ENCODE measurements around the gene MGLL. TPM values are rescaled to one million over a fixed set of nuclear protein-coding genes. Genes with fewer than 3 reads are reported as not detected.

The MGLL gene
- total RNA-seq, 2 experiments from 2014 or later: 0.28 to 0.38 TPM

DNA sequence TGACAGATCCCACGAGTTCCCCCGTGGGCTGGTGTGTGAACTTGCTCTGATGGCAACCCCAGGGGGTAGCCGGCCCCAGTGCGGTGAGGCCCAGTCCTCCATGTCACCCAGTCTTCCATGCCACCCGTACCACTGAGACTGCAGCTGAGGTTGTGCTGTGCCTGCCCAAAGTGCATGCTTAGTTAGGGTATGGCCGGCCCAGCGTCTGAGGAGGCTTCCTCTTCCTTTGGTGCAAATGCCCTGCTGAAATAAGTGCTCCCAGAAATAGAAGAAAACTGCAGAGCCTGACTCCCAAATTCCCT, 31.5 kb downstream of the MGLL start:
- Mint-ChIP-seq H3K4me3 (no peak overlapping the region), H3K27me3 (peaks cover 23% of the 10 kb centered on the region), H3K9me3 (no peaks in the 10 kb centered on the region), H3K4me1 (ENCODE audit: low read depth) (peaks cover 6% of the 10 kb centered on the region), H3K27ac (no peak overlapping the region), H3K36me3 (ENCODE audit: low read depth) (no peaks in the 10 kb centered on the region)
- H3K9me3 ChIP-seq (ENCODE audit: control insufficient read depth in 1 of 2, insufficient read depth in 1 of 2, low read length in 2 of 2): no peaks in the 10 kb centered on the region
- H3K27me3 ChIP-seq (ENCODE audit: control insufficient read depth in 1 of 2, insufficient read depth in 2 of 2, low read length in 2 of 2): peaks cover 0 to 5% of the 10 kb centered on the region in 2 experiments
- ATAC-seq (ENCODE audit: poor library complexity) (no peak), DNase-seq (no peak)
- intact Hi-C loops (cut with DNase I, micrococcal nuclease): no loop called here
- ChIA-PET POLR2A (no interaction called here), CTCF (no interaction called here)
- TF ChIP-seq, protein P1, sequence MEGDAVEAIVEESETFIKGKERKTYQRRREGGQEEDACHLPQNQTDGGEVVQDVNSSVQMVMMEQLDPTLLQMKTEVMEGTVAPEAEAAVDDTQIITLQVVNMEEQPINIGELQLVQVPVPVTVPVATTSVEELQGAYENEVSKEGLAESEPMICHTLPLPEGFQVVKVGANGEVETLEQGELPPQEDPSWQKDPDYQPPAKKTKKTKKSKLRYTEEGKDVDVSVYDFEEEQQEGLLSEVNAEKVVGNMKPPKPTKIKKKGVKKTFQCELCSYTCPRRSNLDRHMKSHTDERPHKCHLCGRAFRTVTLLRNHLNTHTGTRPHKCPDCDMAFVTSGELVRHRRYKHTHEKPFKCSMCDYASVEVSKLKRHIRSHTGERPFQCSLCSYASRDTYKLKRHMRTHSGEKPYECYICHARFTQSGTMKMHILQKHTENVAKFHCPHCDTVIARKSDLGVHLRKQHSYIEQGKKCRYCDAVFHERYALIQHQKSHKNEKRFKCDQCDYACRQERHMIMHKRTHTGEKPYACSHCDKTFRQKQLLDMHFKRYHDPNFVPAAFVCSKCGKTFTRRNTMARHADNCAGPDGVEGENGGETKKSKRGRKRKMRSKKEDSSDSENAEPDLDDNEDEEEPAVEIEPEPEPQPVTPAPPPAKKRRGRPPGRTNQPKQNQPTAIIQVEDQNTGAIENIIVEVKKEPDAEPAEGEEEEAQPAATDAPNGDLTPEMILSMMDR (IDR thresholded peaks at IDR 0.05): no peak
- H3K4me1 ChIP-seq (ENCODE audit: insufficient read depth, low read length): no peaks in the 10 kb centered on the region
- H3K4me3 ChIP-seq (ENCODE audit: low read length): no peak overlapping the region
- H3K27ac ChIP-seq (ENCODE audit: low read depth in 1 of 2, low read length in 2 of 2): no peak overlapping the region
- no peaks in the 10 kb centered on the region for H3K36me3 ChIP-seq (ENCODE audit: insufficient read depth, low read length)

GRCh38 chr3:127789990-127790881, 32.1 kb downstream of the MGLL start:
- peaks cover 0 to 5% of the 10 kb centered on the region in 2 experiments for H3K27me3 ChIP-seq (ENCODE audit: control insufficient read depth in 1 of 2, insufficient read depth in 2 of 2, low read length in 2 of 2)
- no peak for DNase-seq
- no peak overlapping the region for H3K4me3 ChIP-seq (ENCODE audit: low read length)
- Mint-ChIP-seq H3K4me1 (ENCODE audit: low read depth) (peaks cover 6% of the 10 kb centered on the region), H3K4me3 (no peak overlapping the region), H3K9me3 (no peaks in the 10 kb centered on the region), H3K27me3 (peaks cover 23% of the 10 kb centered on the region), H3K36me3 (ENCODE audit: low read depth) (no peaks in the 10 kb centered on the region), H3K27ac (no peak overlapping the region)
- TF ChIP-seq, protein P1 (IDR thresholded peaks at IDR 0.05): no peak
- intact Hi-C loops (cut with DNase I, micrococcal nuclease): no loop called here
- ChIA-PET POLR2A (no interaction called here), CTCF (no interaction called here)
- ATAC-seq (ENCODE audit: poor library complexity): no peak
- no peaks in the 10 kb centered on the region for H3K9me3 ChIP-seq (ENCODE audit: control insufficient read depth in 1 of 2, insufficient read depth in 1 of 2, low read length in 2 of 2)
- H3K4me1 ChIP-seq (ENCODE audit: insufficient read depth, low read length): no peaks in the 10 kb centered on the region
- H3K36me3 ChIP-seq (ENCODE audit: insufficient read depth, low read length): no peaks in the 10 kb centered on the region
- no peak overlapping the region for H3K27ac ChIP-seq (ENCODE audit: low read depth in 1 of 2, low read length in 2 of 2)

DNA sequence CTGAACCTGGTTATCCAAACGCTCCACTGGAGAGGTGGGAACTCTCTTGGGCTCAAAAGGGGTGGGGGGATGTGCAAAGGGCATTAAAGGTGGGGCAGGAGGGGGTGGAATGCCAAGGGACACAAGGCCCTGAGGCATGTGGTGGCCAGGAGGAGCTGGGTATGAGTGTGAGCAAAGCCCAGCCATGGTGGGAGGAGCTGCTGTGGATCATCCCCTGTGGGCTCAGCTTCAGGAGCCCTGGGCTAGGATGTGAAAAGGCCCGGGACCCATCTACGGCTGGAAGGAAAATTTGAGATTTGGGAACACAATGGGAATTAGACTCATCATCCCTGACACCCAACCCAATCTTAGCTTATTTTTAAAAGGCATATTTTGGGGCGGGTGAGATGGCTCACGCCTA, 33.3 kb downstream of the MGLL start:
- H3K27me3 Mint-ChIP-seq: peaks cover 16% of the 10 kb centered on the region
- POLR2A ChIA-PET: no interaction called here
- H3K36me3 Mint-ChIP-seq (ENCODE audit: low read depth): no peaks in the 10 kb centered on the region
- ATAC-seq (ENCODE audit: poor library complexity) (no peak), DNase-seq (no peak)
- Histone ChIP-seq H3K9me3 (ENCODE audit: control insufficient read depth in 1 of 2, insufficient read depth in 1 of 2, low read length in 2 of 2) (no peaks in the 10 kb centered on the region), H3K4me1 (ENCODE audit: insufficient read depth, low read length) (no peaks in the 10 kb centered on the region), H3K27ac (ENCODE audit: low read depth in 1 of 2, low read length in 2 of 2) (no peak overlapping the region), H3K36me3 (ENCODE audit: insufficient read depth, low read length) (no peaks in the 10 kb centered on the region), H3K27me3 (ENCODE audit: control insufficient read depth in 1 of 2, insufficient read depth in 2 of 2, low read length in 2 of 2) (peaks cover 0 to 5% of the 10 kb centered on the region in 2 experiments), H3K4me3 (ENCODE audit: low read length) (no peak overlapping the region)
- TF ChIP-seq, protein P1 (IDR thresholded peaks at IDR 0.05): no peak
- intact Hi-C loops (cut with DNase I, micrococcal nuclease): no loop called here
- H3K27ac Mint-ChIP-seq: no peak overlapping the region
- CTCF ChIA-PET: interaction anchor here (0.6 kb wide), 1 partner anchor 75 kb away, joined by 3 read pairs; no protein-coding TSS in a partner anchor
- no peaks in the 10 kb centered on the region for H3K9me3 Mint-ChIP-seq
- peaks cover 6% of the 10 kb centered on the region for H3K4me1 Mint-ChIP-seq (ENCODE audit: low read depth)
- no peak overlapping the region for H3K4me3 Mint-ChIP-seq

Data from CD4-positive, alpha-beta T cell (primary cell).